HG03196 (cell line): ENCODE measurements around the gene PLPPR2.
"Not testable (repeated sequence)": the region's sequence is repeated elsewhere in the genome, so short reads cannot be mapped to it uniquely, and the experiment has no call there.

Experiments used
- ATAC-seq: cut with Tn5 transposase; IDR thresholded peaks from one replicate; pipeline ENCODE4 v1.9.1; 2021; ENCODE audit not compliant: unreplicated experiment

PLPPR2 gene, protein sequence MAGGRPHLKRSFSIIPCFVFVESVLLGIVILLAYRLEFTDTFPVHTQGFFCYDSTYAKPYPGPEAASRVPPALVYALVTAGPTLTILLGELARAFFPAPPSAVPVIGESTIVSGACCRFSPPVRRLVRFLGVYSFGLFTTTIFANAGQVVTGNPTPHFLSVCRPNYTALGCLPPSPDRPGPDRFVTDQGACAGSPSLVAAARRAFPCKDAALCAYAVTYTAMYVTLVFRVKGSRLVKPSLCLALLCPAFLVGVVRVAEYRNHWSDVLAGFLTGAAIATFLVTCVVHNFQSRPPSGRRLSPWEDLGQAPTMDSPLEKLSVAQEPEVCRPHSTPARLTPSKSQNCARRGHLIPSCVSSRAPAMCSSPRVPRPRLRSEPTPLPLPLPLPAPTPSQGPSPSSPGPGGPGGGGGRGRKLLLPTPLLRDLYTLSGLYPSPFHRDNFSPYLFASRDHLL

DNA sequence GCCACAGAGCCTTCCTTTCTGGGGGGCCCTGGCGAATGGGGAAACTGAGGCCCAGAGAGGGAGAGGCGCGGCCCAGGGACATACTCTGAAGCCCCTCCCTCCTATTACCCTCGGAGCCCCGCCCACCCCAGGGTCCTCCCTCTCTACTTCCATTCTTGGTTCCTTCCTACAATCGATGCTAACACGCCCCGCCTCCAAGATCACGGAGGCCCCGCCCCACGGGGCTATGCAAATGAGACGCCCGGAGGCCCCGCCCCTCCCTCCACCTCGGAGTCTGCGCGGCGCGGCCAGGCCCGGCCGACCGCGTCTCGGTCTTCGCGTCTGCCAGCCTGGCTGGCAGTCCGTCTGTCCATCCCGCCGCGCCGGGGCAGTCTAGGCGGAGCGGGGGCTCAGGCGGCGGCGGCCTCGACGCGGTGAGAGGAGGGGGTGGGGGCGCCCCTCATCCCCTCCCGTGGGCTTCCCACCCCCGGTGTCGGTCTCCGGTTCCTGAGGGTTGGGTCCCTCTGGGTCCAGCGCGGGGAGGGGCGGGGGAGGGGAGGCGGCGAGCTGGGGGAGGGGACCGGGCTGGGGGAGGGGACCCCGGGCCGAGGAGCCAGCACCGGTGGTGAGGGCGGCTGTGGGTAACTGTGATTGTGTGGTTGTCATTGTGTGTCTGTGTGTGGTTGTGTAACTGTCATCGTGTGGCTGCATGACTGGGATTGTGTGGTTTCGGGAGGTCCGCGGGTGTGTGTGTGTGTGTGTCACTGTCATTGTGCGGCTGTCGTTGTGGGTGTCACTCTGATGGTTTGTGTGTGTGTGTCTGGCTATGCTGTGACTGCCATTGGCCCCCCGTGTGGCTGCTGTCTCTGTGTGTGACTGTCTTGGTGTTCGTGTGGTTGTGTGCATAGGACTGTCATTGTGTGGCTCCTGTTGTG, at the start of gene PLPPR2:
PLPPR2 (plus strand) TSS at position 273 of the 914 bp plus-strand sequence. CDS start 2,242 bp downstream, outside the sequence.
- no peak for ATAC-seq

GRCh38 chr19:11306337-11306736, 48.9 kb upstream of the PLPPR2 start:
- no peak for ATAC-seq

GRCh38 chr19:11320278-11320995, 34.8 kb upstream of the PLPPR2 start:
- ATAC-seq, result not testable (repeated sequence)

DNA sequence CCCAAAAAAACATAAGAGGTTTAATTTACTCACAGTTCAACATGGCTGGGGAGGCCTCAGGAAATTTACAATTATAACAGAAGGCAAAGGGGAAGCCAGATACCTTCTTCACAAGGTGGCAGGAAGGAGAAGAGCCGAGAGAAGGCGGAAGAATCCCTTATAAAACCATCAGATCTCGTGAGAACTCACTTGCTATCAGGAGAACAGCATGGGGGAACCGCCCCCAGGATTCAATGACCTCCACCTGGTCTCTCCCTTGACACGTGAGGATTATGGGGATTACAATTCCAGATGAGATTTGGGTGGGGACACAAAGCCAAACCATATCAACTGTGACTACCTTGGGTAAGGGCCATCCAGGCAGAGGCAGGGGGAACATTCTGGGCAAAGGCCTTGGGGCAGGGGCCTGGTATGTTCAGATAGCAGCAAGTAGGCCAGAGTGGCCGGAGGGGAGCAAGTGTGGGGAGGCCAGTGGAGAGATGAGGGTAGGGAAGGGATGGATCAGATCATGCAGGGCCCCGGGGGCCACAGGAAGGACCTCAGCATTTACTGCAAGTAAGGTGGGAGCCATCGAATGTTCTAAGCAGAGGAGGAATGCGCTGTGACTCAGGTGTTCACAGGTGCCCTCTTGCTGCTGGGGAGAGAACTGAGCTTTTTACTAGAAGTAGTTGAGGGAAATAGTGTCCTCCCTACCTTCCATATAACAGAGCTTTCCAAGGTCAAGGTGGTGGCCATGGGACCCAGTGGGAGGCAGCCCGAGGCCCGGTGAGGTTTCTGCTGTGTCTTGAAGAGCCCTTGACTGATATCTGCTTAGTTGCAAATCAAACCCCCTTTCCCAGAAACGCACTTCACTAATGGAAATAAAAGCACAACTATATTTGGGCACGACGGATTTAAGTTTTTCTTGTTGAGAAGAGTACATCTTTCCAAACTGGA, 33.8 kb upstream of the PLPPR2 start:
- no peak for ATAC-seq

DNA sequence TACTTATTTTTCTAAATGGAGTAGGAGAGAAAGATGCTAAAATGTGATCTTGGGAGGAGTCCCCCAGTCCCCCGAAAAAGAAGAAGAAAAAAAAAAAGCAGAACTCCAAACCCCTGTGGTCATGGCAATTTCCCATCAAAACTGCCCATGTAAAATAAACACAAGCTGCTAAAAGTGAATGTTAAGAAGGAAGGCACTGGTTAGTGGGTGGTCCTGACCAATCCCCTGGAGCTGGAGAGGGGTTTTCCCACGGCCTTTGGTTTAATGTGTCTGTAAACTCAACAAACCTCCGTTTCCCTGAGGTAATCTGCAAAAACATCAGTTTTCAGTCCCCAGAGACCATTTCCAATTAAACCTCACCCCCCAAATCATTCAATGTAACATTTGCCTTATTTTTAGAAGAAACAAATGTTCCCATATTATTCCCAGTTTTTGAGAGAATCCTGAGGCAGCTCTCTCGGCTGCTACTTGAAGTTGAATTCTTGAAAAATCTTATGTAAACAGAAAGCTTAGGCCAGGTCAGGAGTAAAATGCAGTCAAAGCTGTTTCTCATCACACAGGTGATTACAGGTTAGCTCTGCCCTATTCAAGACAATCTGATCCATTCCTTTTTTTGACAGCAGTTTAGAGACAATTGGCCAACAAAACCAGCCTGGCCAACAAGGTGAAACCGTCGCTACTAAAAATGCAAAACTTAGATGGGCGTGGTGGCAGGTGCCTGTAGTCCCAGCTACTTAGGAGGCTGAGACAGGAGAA, 32.8 kb upstream of the PLPPR2 start:
- ATAC-seq, result no peak

DNA sequence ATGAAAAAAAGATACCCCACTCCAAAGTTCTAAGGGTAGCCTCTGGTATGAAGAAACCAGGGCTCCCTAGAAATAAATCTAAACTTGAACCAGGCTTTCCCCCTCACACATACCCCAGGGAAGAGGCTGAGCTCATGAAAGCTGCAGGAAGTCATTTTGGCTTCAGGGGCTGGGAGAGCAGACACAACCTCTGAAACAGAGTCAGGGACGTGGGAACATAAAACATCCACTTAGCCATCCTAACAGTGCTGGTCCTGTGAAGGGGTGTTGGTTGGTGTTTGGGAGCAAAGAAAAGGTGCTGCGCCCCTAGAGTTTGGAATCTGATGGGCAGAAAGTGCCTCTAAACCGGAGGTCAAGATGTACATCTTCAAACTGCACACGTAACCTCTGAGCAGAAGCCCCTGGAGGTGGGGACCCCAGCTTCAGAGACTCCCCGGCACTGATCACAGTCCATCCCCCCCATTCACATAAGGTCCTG, 31.6 kb upstream of the PLPPR2 start:
- ATAC-seq, result no peak

GRCh38 chr19:11324079-11324661, 31.1 kb upstream of the PLPPR2 start:
- no peak for ATAC-seq

- ATAC-seq, result no peak
Observed at GRCh38 chr19:11324748-11325389, 30.4 kb upstream of the PLPPR2 start.

GRCh38 chr19:11325544-11325943, 29.7 kb upstream of the PLPPR2 start:
- no peak for ATAC-seq

DNA sequence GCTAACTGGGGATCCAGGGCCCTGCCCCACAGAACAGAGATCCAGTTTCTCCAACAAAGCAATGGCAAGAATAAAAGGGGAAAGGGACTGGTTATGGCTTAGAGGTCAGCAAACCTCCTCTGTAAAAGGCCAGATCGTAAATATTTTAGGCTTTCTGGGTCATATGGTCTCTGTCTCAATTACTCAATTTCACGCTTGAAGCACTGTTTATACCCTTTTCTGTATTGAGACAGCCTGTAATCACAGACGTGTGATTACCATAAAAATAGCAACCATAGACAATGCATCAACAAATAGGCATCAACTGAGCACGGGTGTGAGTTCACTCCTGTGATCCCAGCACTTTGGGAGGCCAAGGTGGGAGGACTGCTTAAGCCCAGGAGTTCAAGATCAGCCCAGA, 25.1 kb upstream of the PLPPR2 start:
- no peak for ATAC-seq

GRCh38 chr19:11331502-11331901, 23.7 kb upstream of the PLPPR2 start:
- ATAC-seq, result no peak

DNA sequence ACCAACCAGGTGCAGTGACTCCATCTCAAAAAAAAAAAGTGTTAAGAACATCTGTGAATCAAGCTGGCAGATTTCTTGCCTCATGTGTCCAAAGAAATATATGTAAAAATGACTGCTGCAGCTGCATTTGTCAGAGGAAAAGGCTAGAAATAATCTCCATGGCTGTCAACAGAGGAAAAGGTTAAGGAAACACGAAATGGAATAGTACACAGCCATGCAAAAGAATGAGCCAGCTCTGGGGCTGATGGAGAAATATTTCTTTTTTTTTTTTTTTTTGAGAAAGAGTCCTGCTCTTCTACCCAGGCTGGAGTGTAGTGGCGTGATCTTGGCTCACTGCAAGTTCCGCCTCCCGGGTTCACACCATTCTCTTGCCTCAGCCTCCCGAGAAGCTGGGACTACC, 22.4 kb upstream of the PLPPR2 start:
- ATAC-seq, result no peak

- not testable (repeated sequence) for ATAC-seq
Observed at GRCh38 chr19:11333838-11334237, 21.4 kb upstream of the PLPPR2 start.

DNA sequence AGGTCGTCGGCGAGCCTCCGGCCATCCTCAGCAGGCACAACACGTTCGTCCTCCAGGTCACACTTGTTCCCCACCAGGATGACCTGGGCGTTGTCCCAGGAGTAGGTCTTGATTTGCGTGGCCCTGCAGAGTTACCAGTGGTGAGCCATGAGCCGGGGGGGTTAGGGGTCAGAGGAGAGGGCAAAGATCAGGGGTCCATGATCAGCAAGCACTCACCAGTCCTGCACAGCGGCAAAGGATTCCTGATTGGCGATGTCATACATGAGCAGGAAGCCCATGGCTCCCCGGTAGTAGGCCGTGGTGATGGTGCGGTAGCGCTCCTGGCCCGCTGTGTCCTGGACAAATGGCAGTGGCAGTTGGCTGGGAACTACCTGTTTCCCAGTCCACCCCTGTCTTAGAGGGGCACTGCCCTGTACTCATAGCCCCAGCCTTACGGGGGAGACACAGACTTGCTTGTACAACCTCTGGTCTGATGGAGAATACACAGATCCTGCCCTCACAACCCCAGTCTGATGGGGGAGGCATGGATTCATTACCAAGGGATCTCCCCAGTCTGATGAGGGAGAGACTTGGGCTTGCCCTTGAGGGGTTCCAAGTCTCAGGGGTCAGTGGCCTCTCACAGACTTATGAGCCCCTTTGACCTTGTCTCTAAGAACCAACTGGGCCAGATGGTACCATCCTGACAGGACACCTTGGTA, 19.6 kb upstream of the PLPPR2 start:
- ATAC-seq, result no peak

- ATAC-seq, result no peak
Observed at GRCh38 chr19:11337080-11337479, 18.2 kb upstream of the PLPPR2 start.

DNA sequence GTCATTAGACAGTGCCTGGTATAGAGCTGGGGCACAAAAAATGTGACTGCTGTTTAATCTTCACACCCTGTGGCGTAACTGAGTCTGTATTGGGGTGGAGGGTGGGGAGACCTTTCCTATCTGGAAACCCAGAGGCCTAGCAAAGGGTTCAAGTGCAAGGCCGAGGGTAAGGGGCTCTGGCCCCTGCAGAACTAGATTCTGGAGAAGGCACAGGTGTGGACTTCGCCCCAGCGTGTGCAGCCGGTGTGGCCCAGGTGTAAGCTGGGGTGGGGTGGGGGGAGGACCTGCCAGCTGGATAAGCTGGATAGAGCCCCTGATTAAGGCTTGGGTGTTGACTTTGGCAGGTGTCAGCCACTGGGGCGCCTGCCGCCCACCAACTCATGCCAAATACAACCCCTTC, 17.1 kb upstream of the PLPPR2 start:
- no peak for ATAC-seq

DNA sequence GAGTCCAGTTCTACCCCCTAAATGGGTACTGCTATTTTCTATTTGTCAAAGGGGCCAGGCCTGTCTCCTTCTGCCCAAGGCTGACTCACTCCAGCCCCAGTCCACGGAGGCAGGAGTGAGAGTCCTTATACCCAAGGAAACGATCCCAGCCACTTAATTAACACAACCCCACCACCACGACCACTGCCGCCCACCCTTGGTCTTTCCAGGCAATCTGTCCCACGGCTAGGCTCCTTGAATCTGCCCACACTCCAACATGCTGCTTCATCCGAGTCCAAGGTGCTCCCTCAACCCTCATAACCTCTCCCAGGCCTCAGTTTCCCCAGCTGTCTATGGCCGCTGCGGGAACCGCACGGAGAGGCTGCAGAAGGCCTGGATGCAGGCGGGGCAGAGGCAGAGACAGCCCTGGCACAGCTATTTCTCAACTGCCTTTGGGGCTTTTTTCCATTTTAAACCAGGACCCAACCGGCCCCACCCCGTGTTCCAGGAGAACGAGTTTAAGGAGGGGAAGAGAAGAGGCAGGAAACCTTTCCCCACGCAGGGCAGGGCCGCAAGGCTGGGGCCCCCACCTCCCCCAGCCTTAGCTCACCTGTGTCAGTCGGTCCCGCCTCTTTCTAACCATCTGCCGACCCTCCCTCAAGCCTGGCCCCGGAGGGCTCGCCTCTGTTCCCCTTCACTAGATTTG, 16.5 kb upstream of the PLPPR2 start:
- ATAC-seq, result no peak
